HCT116 (cell line): ENCODE measurements around the gene CBL. TPM values are rescaled to one million over a fixed set of nuclear protein-coding genes. Genes with fewer than 3 reads are reported as not detected.

Experiments
- ATAC-seq: fragments of 200-7000 bp; cut with Tn5 transposase; 2 replicates; pipeline ENCODE4 v1.9.1; 2020; ENCODE audit warnings: mild to moderate bottlenecking, moderate library complexity
- BruUV-seq: library from RNA; stranded (reverse); fragments of 400-500 nt; replicated peaks from 2 replicates; lab custom pipeline; 2021; lab: Mats Ljungman, UMichigan
- CTCF ChIA-PET: fragments of 300-600 bp; sonication (Branson Sonifier 250); formaldehyde crosslinking; loops from one replicate; lab custom pipeline; 2021; ENCODE audit warnings: antibody characterized with exemption; lab: Charles Lee
- POLR2A ChIA-PET: fragments of 300-600, 350-600 bp; sonication (Branson Sonifier 250); formaldehyde crosslinking; loops from one replicate; lab custom pipeline; 2021; ENCODE audit warnings: antibody characterized with exemption; lab: Charles Lee
- RAD21 ChIA-PET, 2 experiments: fragments of 300-600 bp; sonication (Branson Sonifier 250); formaldehyde crosslinking; loops; one replicate each; lab custom pipeline; 2023; ENCODE audit warnings: low total read pairs in 2 of 2; ENCODE audit not compliant: uncharacterized antibody in 2 of 2, unreplicated experiment in 2 of 2, low non-redundant PET in 1 of 2; lab: Charles Lee
- DNase-seq: peaks from one replicate; pipeline ENCODE4 v3.0.0-alpha.2; 2010; ENCODE audit warnings: low read depth, low spot score
- H2AFZ ChIP-seq: fragments of 200-600 bp; shearing (Covaris generic), sonication (generic); 2 replicates; pipeline ENCODE4 v1.6.1; 2017; ENCODE audit warnings: low read depth, mixed run types, mixed read lengths, antibody characterized with exemption, low read length; ENCODE audit not compliant: poor library complexity, severe bottlenecking
- H3K27ac ChIP-seq: 2 replicates; pipeline ENCODE4 v1.5.1; 2012; ENCODE audit warnings: low read depth, low read length
- H3K27me3 ChIP-seq: fragments of 200-600 bp; sonication (generic); 2 replicates; pipeline ENCODE4 v1.6.1; 2016; ENCODE audit warnings: mixed run types, low read length, mixed read lengths; ENCODE audit not compliant: insufficient read depth
- H3K36me3 ChIP-seq, 2 experiments: fragments of 200-500 bp in 1 of 2; fragments of 200-600 bp in 1 of 2; sonication (Bioruptor generic) in 1 of 2; sonication (generic) in 1 of 2; 2 replicates each; pipeline versions ENCODE4 v1.5.1 to v1.6.1; 2014 to 2016; ENCODE audit warnings: low read length in 2 of 2, inconsistent platforms in 1 of 2, mixed read lengths in 1 of 2, mixed run types in 1 of 2; ENCODE audit not compliant: insufficient read depth in 2 of 2, control insufficient read depth in 1 of 2
- H3K4me1 ChIP-seq, 2 experiments: fragments of 200-600 bp in 1 of 2; sonication (generic) in 1 of 2; 2 replicates each; pipeline versions ENCODE4 v1.5.1 to v1.6.1; 2012 to 2017; ENCODE audit warnings: low read length in 2 of 2, inconsistent platforms in 1 of 2, mild to moderate bottlenecking in 1 of 2, mixed read lengths in 1 of 2, mixed run types in 1 of 2, moderate library complexity in 1 of 2; ENCODE audit not compliant: insufficient read depth in 2 of 2, control insufficient read depth in 1 of 2
- H3K4me2 ChIP-seq: fragments of 200-600 bp; sonication (generic); 2 replicates; pipeline ENCODE4 v1.6.1; 2017; ENCODE audit warnings: mixed run types, low read length, mixed read lengths
- H3K4me3 ChIP-seq, 2 experiments: fragments of 200-600 bp in 1 of 2; sonication (generic) in 1 of 2; replicated peaks in 1 of 2; 2 replicates each; pipeline ENCODE4 v1.5.1; 2011 to 2016; ENCODE audit warnings: low read length in 2 of 2, control low read depth in 1 of 2, low read depth in 1 of 2, mild to moderate bottlenecking in 1 of 2, mixed read lengths in 1 of 2, mixed run types in 1 of 2
- H3K79me2 ChIP-seq: fragments of 200-600 bp; sonication (generic); 2 replicates; pipeline ENCODE4 v1.6.1; 2017; ENCODE audit warnings: mild to moderate bottlenecking, mixed run types, low read length, moderate library complexity, mixed read lengths; ENCODE audit not compliant: insufficient read depth
- H3K9ac ChIP-seq: fragments of 200-600 bp; sonication (generic); 2 replicates; pipeline ENCODE4 v1.6.1; 2016; ENCODE audit warnings: low read length, mixed read lengths
- H3K9me2 ChIP-seq: fragments of 200-600 bp; sonication (generic), shearing (Covaris generic); 2 replicates; pipeline ENCODE4 v1.6.1; 2017; ENCODE audit warnings: mixed run types, mild to moderate bottlenecking, moderate library complexity; ENCODE audit not compliant: insufficient read depth
- H3K9me3 ChIP-seq, 2 experiments: fragments of 200-500 bp in 1 of 2; fragments of 200-600 bp in 1 of 2; sonication (Bioruptor generic) in 1 of 2; sonication (generic) in 1 of 2; 2 replicates each; pipeline ENCODE4 v1.6.1; 2014 to 2017; ENCODE audit warnings: low read length in 2 of 2, mixed read lengths in 2 of 2, inconsistent platforms in 1 of 2, low read depth in 1 of 2, mild to moderate bottlenecking in 1 of 2, mixed run types in 1 of 2, moderate library complexity in 1 of 2; ENCODE audit not compliant: control insufficient read depth in 1 of 2, insufficient read depth in 1 of 2
- H4K20me1 ChIP-seq: fragments of 200-600 bp; sonication (generic), shearing (Covaris generic); 2 replicates; pipeline ENCODE4 v1.6.1; 2017; ENCODE audit warnings: mixed run types, mild to moderate bottlenecking, moderate library complexity; ENCODE audit not compliant: insufficient read depth
- CBX3 ChIP-seq: IDR thresholded peaks from 2 replicates; pipeline ENCODE4 v1.6.1; 2012; ENCODE audit warnings: low read depth
- CTCF ChIP-seq, 3 experiments: fragments of 200-600 bp in 1 of 3; sonication (generic) in 1 of 3; IDR thresholded peaks in 2 of 3; conservative IDR thresholded peaks in 1 of 3; 2 replicates each; pipeline ENCODE4 v1.5.1; 2012 to 2017; ENCODE audit warnings: low read depth in 2 of 3, low read length in 2 of 3, antibody characterized with exemption in 1 of 3, borderline replicate concordance in 1 of 3, control low read depth in 1 of 3, mild to moderate bottlenecking in 1 of 3, mixed read lengths in 1 of 3, mixed run types in 1 of 3, moderate library complexity in 1 of 3; ENCODE audit not compliant: insufficient read depth in 1 of 3
- ELF1 ChIP-seq: IDR thresholded peaks from 2 replicates; pipeline ENCODE4 v1.6.1; 2012; ENCODE audit warnings: low read depth, borderline replicate concordance
- EZH2 ChIP-seq: fragments of 200-600 bp; sonication (generic); IDR thresholded peaks from 2 replicates; pipeline ENCODE4 v1.6.1; 2017; ENCODE audit warnings: antibody characterized with exemption, mixed run types
- EZH2phosphoT487 ChIP-seq: fragments of 200-600 bp; IDR thresholded peaks from 2 replicates; pipeline ENCODE4 v1.6.1; 2018; ENCODE audit warnings: antibody characterized with exemption, borderline replicate concordance
- FOSL1 ChIP-seq: IDR thresholded peaks from 2 replicates; pipeline ENCODE4 v1.6.1; 2012; ENCODE audit warnings: low read depth
- JUND ChIP-seq: IDR thresholded peaks from 2 replicates; pipeline ENCODE4 v1.6.1; 2012
- POLR2A ChIP-seq: IDR thresholded peaks from 2 replicates; pipeline ENCODE4 v1.7.0; 2011; ENCODE audit warnings: borderline replicate concordance; ENCODE audit not compliant: insufficient read depth, insufficient read length; ENCODE audit errors: extremely low read depth
- POLR2AphosphoS5 ChIP-seq: IDR thresholded peaks from 2 replicates; pipeline ENCODE4 v1.6.1; 2011; ENCODE audit warnings: mild to moderate bottlenecking, low read depth, low read length, moderate library complexity
- RAD21 ChIP-seq: IDR thresholded peaks from 2 replicates; pipeline ENCODE4 v1.6.1; 2012; ENCODE audit warnings: low read depth, mild to moderate bottlenecking
- REST ChIP-seq: IDR thresholded peaks from 2 replicates; pipeline ENCODE4 v1.6.1; 2012; ENCODE audit warnings: low read depth
- SIN3A ChIP-seq: IDR thresholded peaks from 2 replicates; pipeline ENCODE4 v1.6.1; 2012; ENCODE audit warnings: low read depth
- SP1 ChIP-seq: IDR thresholded peaks from 2 replicates; pipeline ENCODE4 v1.6.1; 2012; ENCODE audit warnings: low read depth
- SRF ChIP-seq: IDR thresholded peaks from 2 replicates; pipeline ENCODE4 v1.6.1; 2012; ENCODE audit warnings: low read depth
- TCF7L2 ChIP-seq: IDR thresholded peaks from 2 replicates; pipeline ENCODE4 v1.7.0; 2011; ENCODE audit warnings: borderline replicate concordance, inconsistent platforms; ENCODE audit not compliant: insufficient read depth, insufficient read length; ENCODE audit errors: extremely low read depth
- YY1 ChIP-seq: IDR thresholded peaks from 2 replicates; pipeline ENCODE4 v1.6.1; 2011; ENCODE audit warnings: low read length, low read depth, moderate library complexity, mild to moderate bottlenecking; ENCODE audit not compliant: insufficient replicate concordance; ENCODE audit errors: extremely low read depth
- ZFX ChIP-seq: fragments of 450-650 bp; IDR thresholded peaks from 2 replicates; pipeline ENCODE4 v1.6.1; 2017
- ZNF274 ChIP-seq: fragments of 200-500 bp; sonication (Bioruptor generic); IDR thresholded peaks from 2 replicates; pipeline ENCODE4 v1.6.1; 2014; ENCODE audit warnings: mild to moderate bottlenecking, low read depth, low read length, inconsistent platforms
- intact Hi-C: fragments of 100-400 bp; cut with micrococcal nuclease; formaldehyde crosslinking; loops from 2 replicates; pipeline ENCODE4 v1.10.0; 2022
- total RNA-seq: library from RNA; stranded (reverse); gene quantifications from one replicate; pipeline ENCODE4 v1.2.1, GENCODE V29; 2021; ENCODE audit not compliant: unreplicated experiment
- TF ChIP-seq, protein P1 (sequence below): IDR thresholded peaks from 2 replicates; pipeline ENCODE4 v1.6.1; 2011; ENCODE audit warnings: mild to moderate bottlenecking, low read length, moderate library complexity; ENCODE audit not compliant: insufficient replicate concordance; ENCODE audit errors: extremely low read depth
- TF ChIP-seq, protein P2 (sequence below): IDR thresholded peaks from 2 replicates; pipeline ENCODE4 v1.6.1; 2012

The CBL gene
- total RNA-seq, 1 experiment from 2014 or later, result 31.1 TPM

DNA sequence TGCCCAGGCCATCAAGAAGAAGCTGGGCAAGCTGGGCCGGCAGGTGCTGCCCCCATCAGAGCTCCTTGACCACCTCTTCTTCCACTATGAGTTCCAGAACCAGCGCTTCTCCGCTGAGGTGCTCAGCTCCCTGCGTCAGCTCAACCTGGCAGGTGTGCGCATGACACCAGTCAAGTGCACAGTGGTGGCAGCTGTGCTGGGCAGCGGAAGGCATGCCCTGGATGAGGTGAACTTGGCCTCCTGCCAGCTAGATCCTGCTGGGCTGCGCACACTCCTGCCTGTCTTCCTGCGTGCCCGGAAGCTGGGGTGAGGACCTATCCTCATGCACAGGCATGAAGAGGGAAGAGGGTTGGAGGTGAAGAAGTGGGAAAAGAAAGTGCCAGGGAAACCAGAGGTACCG is 26.2 kb upstream of the CBL start:
- TF ChIP-seq EZH2, result no peak
- TF ChIP-seq, protein P1, sequence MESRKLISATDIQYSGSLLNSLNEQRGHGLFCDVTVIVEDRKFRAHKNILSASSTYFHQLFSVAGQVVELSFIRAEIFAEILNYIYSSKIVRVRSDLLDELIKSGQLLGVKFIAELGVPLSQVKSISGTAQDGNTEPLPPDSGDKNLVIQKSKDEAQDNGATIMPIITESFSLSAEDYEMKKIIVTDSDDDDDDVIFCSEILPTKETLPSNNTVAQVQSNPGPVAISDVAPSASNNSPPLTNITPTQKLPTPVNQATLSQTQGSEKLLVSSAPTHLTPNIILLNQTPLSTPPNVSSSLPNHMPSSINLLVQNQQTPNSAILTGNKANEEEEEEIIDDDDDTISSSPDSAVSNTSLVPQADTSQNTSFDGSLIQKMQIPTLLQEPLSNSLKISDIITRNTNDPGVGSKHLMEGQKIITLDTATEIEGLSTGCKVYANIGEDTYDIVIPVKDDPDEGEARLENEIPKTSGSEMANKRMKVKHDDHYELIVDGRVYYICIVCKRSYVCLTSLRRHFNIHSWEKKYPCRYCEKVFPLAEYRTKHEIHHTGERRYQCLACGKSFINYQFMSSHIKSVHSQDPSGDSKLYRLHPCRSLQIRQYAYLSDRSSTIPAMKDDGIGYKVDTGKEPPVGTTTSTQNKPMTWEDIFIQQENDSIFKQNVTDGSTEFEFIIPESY, result no peak
- TF ChIP-seq YY1, result no peak
- TF ChIP-seq REST, result no peak
- TF ChIP-seq POLR2A, result no peak
- TF ChIP-seq, protein P2, sequence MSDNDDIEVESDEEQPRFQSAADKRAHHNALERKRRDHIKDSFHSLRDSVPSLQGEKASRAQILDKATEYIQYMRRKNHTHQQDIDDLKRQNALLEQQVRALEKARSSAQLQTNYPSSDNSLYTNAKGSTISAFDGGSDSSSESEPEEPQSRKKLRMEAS, result no peak
- no peak for TF ChIP-seq TCF7L2
- no peak for TF ChIP-seq POLR2AphosphoS5
- TF ChIP-seq SP1, result no peak
- no peak for TF ChIP-seq JUND
- no peak for TF ChIP-seq ZNF274
- TF ChIP-seq SIN3A, result no peak
- TF ChIP-seq SRF, result no peak
- no peak for TF ChIP-seq ZFX
- no peak for TF ChIP-seq FOSL1
- TF ChIP-seq ELF1, result no peak
- TF ChIP-seq RAD21, result no peak
- no peak for TF ChIP-seq CTCF (IDR thresholded peaks at IDR 0.05 in 2 of 3, conservative IDR thresholded peaks at IDR 0.05 in 1 of 3; ENCODE audit: borderline replicate concordance in 1 of 3, insufficient read depth in 1 of 3, low read depth in 2 of 3, low read length in 2 of 3)
- no peak for TF ChIP-seq CBX3
- TF ChIP-seq EZH2phosphoT487, result no peak
- BruUV-seq, result no TSS peak
- DNase-seq (no peak), ATAC-seq (no peak)
- no peaks in the 10 kb centered on the region for H3K27me3 ChIP-seq
- H3K4me3 ChIP-seq, result no peak overlapping the region
- no peaks in the 10 kb centered on the region for H3K9me2 ChIP-seq
- H3K9me3 ChIP-seq, result no peaks in the 10 kb centered on the region
- H3K4me2 ChIP-seq, result no peak overlapping the region
- ChIA-PET CTCF (no interaction called here), POLR2A (no interaction called here), RAD21 (no interaction called here)
- no peaks in the 10 kb centered on the region for H3K79me2 ChIP-seq
- no peaks in the 10 kb centered on the region for H4K20me1 ChIP-seq
- H3K9ac ChIP-seq, result no peak overlapping the region
- H2AFZ ChIP-seq, result no peak overlapping the region
- intact Hi-C loops, result no loop called here
- no peaks in the 10 kb centered on the region; a peak in 1 of 4 replicates for H3K36me3 ChIP-seq
- H3K27ac ChIP-seq, result no peak overlapping the region
- peaks cover 10 to 11% of the 10 kb centered on the region in 2 experiments for H3K4me1 ChIP-seq
